Neural cell (in vitro differentiated cells): Measurements from ENCODE around the gene SLPI. TPM values are rescaled to one million over a fixed set of nuclear protein-coding genes. Genes with fewer than 3 reads are reported as not detected.

Experiments
- H2AFZ ChIP-seq: fragments of 200-600, 300-800 bp; sonication (generic), shearing (Covaris generic); 2 replicates; pipeline ENCODE4 v1.6.0; 2014; ENCODE audit warnings: low read depth, mild to moderate bottlenecking, antibody characterized with exemption, low read length, moderate library complexity
- H3F3A ChIP-seq: fragments of 200-600 bp; shearing (Covaris generic); 2 replicates; pipeline ENCODE4 v1.6.1; 2016; ENCODE audit warnings: mild to moderate bottlenecking, moderate library complexity, mixed read lengths, antibody characterized with exemption, low read length; ENCODE audit not compliant: insufficient read depth, poor library complexity, severe bottlenecking
- H3K27ac ChIP-seq: fragments of 200-600, 300-800 bp; sonication (generic), shearing (Covaris generic); 2 replicates; pipeline ENCODE4 v1.5.1; 2014; ENCODE audit warnings: mild to moderate bottlenecking, low read length, moderate library complexity
- H3K27me3 ChIP-seq: fragments of 300-800, 200-600 bp; sonication (generic), shearing (Covaris generic); 2 replicates; pipeline ENCODE4 v1.6.0; 2014; ENCODE audit warnings: mild to moderate bottlenecking, low read depth, low read length, moderate library complexity; ENCODE audit not compliant: insufficient read depth
- H3K36me3 ChIP-seq: fragments of 300-800, 200-600 bp; sonication (generic), shearing (Covaris generic); 2 replicates; pipeline ENCODE4 v1.5.1; 2014; ENCODE audit warnings: mild to moderate bottlenecking, antibody characterized with exemption, low read length, moderate library complexity; ENCODE audit not compliant: insufficient read depth
- H3K4me2 ChIP-seq: fragments of 300-800, 200-600 bp; sonication (generic), shearing (Covaris generic); 2 replicates; pipeline ENCODE4 v1.6.0; 2014; ENCODE audit warnings: mild to moderate bottlenecking, low read length
- H3K4me3 ChIP-seq: fragments of 300-800, 200-600 bp; sonication (generic), shearing (Covaris generic); 2 replicates; pipeline ENCODE4 v1.5.1; 2014; ENCODE audit warnings: mild to moderate bottlenecking, low read length, moderate library complexity
- H3K79me2 ChIP-seq: fragments of 200-600 bp; shearing (Covaris generic); replicated peaks from 2 replicates; pipeline ENCODE4 v1.6.0; 2014; ENCODE audit warnings: mild to moderate bottlenecking, low read length, moderate library complexity; ENCODE audit not compliant: insufficient read depth
- H3K9ac ChIP-seq: fragments of 300-800, 200-600 bp; sonication (generic), shearing (Covaris generic); 2 replicates; pipeline ENCODE4 v1.6.1; 2016; ENCODE audit warnings: mild to moderate bottlenecking, low read length, mixed read lengths
- H3K9me2 ChIP-seq: fragments of 200-600 bp; shearing (Covaris generic); 2 replicates; pipeline ENCODE4 v1.6.1; 2016; ENCODE audit warnings: mild to moderate bottlenecking, low read length, mixed read lengths; ENCODE audit not compliant: insufficient read depth
- H3K9me3 ChIP-seq: fragments of 200-600, 300-800 bp; sonication (generic), shearing (Covaris generic); 2 replicates; pipeline ENCODE4 v1.6.1; 2016; ENCODE audit warnings: mild to moderate bottlenecking, mixed run types, low read length, moderate library complexity, mixed read lengths
- H4K20me1 ChIP-seq: fragments of 200-600 bp; shearing (Covaris generic); 2 replicates; pipeline ENCODE4 v1.6.1; 2016; ENCODE audit warnings: mild to moderate bottlenecking, mixed run types; ENCODE audit not compliant: insufficient read depth
- EP300 ChIP-seq: fragments of 450-650 bp; conservative IDR thresholded peaks from 2 replicates; pipeline ENCODE4 v1.6.1; 2014; ENCODE audit warnings: antibody characterized with exemption, mild to moderate bottlenecking, moderate library complexity; ENCODE audit not compliant: poor library complexity, severe bottlenecking
- EZH2 ChIP-seq: fragments of 200-600, 300-800 bp; shearing (Covaris generic), sonication (generic); IDR thresholded peaks from 2 replicates; pipeline ENCODE4 v1.6.1; 2014; ENCODE audit warnings: antibody characterized with exemption, low read length, borderline replicate concordance, mild to moderate bottlenecking; ENCODE audit not compliant: insufficient read depth, poor library complexity, severe bottlenecking
- MXI1 ChIP-seq: fragments of 450-650 bp; conservative IDR thresholded peaks from 2 replicates; pipeline ENCODE4 v1.6.1; 2014; ENCODE audit warnings: antibody characterized with exemption, mild to moderate bottlenecking; ENCODE audit not compliant: poor library complexity, severe bottlenecking
- POLR2AphosphoS5 ChIP-seq: IDR thresholded peaks from 2 replicates; pipeline ENCODE4 v1.6.1; 2012
- RAD21 ChIP-seq: fragments of 450-650 bp; conservative IDR thresholded peaks from 2 replicates; pipeline ENCODE4 v1.6.1; 2014; ENCODE audit warnings: antibody characterized with exemption, mild to moderate bottlenecking, moderate library complexity
- SMC3 ChIP-seq: fragments of 450-650 bp; conservative IDR thresholded peaks from 2 replicates; pipeline ENCODE4 v1.6.1; 2014; ENCODE audit warnings: antibody characterized with exemption, mild to moderate bottlenecking, moderate library complexity; ENCODE audit not compliant: poor library complexity
- TAF1 ChIP-seq: IDR thresholded peaks from 2 replicates; pipeline ENCODE4 v1.6.1; 2012; ENCODE audit warnings: low read depth
- polyA plus RNA-seq: library from polyadenylated mRNA; depleted of rRNA; stranded (reverse); fragments of >200 nt; gene quantifications from 2 replicates; pipeline ENCODE4 v1.2.3, GENCODE V29; 2014
- TF ChIP-seq, protein P1 (sequence below): fragments of 450-650 bp; IDR thresholded peaks from 2 replicates; pipeline ENCODE4 v1.5.1; 2014; ENCODE audit warnings: antibody characterized with exemption, mild to moderate bottlenecking, moderate library complexity; ENCODE audit not compliant: poor library complexity, severe bottlenecking
- TF ChIP-seq, protein P2 (sequence below): IDR thresholded peaks from 2 replicates; pipeline ENCODE4 v1.6.1; 2012; ENCODE audit warnings: borderline replicate concordance

Gene SLPI
- polyA plus RNA-seq, 1 donor from 2014 or later, result not detected

DNA sequence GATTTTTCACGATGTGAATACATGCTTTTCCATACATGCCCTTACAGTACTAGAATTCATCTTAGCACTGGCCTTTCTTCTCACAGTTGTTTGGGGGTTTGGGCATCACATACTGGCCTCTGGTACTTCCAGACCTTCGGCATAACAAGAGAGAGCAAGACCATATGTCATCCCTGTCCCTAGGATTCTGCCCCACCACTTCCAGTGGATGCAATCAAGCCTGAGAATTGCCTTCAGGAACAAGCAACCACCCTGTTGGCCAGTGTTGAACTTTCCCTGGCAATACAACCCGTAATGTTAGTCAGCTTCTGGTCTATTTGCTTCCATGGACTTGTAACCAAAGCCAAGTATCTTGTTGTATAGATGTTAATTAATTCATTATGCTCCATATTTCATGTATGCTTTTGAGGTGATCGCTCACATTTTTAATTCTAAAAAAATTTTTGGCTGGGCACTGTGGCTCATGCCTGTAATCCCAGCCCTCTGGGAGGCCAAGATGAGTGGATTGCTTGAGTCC is 15.4 kb upstream of the SLPI start:
- Histone ChIP-seq H3K9me3 (no peaks in the 10 kb centered on the region), H2AFZ (no peak overlapping the region), H4K20me1 (no peaks in the 10 kb centered on the region), H3K9ac (no peak overlapping the region), H3K36me3 (no peaks in the 10 kb centered on the region), H3K4me3 (no peak overlapping the region), H3K27ac (no peak overlapping the region), H3K27me3 (no peaks in the 10 kb centered on the region), H3F3A (no peaks in the 10 kb centered on the region), H3K79me2 (no peaks in the 10 kb centered on the region), H3K9me2 (no peaks in the 10 kb centered on the region), H3K4me2 (no peak overlapping the region)
- TF ChIP-seq SMC3 (no peak), POLR2AphosphoS5 (no peak), MXI1 (no peak), EP300 (no peak), TAF1 (no peak), RAD21 (no peak), EZH2 (no peak)
- TF ChIP-seq, protein P1, sequence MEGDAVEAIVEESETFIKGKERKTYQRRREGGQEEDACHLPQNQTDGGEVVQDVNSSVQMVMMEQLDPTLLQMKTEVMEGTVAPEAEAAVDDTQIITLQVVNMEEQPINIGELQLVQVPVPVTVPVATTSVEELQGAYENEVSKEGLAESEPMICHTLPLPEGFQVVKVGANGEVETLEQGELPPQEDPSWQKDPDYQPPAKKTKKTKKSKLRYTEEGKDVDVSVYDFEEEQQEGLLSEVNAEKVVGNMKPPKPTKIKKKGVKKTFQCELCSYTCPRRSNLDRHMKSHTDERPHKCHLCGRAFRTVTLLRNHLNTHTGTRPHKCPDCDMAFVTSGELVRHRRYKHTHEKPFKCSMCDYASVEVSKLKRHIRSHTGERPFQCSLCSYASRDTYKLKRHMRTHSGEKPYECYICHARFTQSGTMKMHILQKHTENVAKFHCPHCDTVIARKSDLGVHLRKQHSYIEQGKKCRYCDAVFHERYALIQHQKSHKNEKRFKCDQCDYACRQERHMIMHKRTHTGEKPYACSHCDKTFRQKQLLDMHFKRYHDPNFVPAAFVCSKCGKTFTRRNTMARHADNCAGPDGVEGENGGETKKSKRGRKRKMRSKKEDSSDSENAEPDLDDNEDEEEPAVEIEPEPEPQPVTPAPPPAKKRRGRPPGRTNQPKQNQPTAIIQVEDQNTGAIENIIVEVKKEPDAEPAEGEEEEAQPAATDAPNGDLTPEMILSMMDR, result no peak
- TF ChIP-seq, protein P2, sequence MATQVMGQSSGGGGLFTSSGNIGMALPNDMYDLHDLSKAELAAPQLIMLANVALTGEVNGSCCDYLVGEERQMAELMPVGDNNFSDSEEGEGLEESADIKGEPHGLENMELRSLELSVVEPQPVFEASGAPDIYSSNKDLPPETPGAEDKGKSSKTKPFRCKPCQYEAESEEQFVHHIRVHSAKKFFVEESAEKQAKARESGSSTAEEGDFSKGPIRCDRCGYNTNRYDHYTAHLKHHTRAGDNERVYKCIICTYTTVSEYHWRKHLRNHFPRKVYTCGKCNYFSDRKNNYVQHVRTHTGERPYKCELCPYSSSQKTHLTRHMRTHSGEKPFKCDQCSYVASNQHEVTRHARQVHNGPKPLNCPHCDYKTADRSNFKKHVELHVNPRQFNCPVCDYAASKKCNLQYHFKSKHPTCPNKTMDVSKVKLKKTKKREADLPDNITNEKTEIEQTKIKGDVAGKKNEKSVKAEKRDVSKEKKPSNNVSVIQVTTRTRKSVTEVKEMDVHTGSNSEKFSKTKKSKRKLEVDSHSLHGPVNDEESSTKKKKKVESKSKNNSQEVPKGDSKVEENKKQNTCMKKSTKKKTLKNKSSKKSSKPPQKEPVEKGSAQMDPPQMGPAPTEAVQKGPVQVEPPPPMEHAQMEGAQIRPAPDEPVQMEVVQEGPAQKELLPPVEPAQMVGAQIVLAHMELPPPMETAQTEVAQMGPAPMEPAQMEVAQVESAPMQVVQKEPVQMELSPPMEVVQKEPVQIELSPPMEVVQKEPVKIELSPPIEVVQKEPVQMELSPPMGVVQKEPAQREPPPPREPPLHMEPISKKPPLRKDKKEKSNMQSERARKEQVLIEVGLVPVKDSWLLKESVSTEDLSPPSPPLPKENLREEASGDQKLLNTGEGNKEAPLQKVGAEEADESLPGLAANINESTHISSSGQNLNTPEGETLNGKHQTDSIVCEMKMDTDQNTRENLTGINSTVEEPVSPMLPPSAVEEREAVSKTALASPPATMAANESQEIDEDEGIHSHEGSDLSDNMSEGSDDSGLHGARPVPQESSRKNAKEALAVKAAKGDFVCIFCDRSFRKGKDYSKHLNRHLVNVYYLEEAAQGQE, result no peak

DNA sequence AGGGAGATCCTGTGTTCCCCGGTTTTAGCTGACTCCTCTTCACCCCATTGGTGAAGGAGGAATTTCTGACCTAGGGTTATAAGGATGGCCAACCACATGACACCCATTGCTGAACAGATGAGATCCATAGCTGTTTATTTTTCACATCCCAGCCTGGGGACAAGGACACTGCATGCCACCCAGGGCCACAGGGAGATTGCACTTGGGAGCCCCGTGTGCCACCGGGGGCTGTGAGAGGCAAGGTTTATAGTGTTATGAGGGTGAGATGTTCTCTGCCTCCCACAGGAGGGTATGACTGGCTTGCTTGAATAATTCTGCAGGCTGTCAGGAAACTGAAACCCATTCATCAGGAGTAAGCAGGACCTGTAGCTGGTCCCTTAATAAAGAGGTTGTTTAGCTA is 14.7 kb upstream of the SLPI start:
- Histone ChIP-seq H3K9ac (no peak overlapping the region), H3K27ac (no peak overlapping the region), H3K36me3 (no peaks in the 10 kb centered on the region), H3K27me3 (no peaks in the 10 kb centered on the region), H4K20me1 (no peaks in the 10 kb centered on the region), H3K4me2 (no peak overlapping the region), H3K9me3 (no peaks in the 10 kb centered on the region), H3F3A (no peaks in the 10 kb centered on the region), H3K9me2 (no peaks in the 10 kb centered on the region), H3K4me3 (no peak overlapping the region), H3K79me2 (no peaks in the 10 kb centered on the region), H2AFZ (no peak overlapping the region)
- TF ChIP-seq EP300 (no peak), RAD21 (no peak), MXI1 (no peak), POLR2AphosphoS5 (no peak), EZH2 (no peak), TAF1 (no peak)
- TF ChIP-seq, protein P2, result no peak
- TF ChIP-seq, protein P1, result no peak
